Retinal pigment epithelial cell (primary cell): Measurements from ENCODE around the gene RASGEF1C.

Experiments used
- DNase-seq: peaks from one replicate; pipeline ENCODE4 v3.0.0-alpha.2; 2010; ENCODE audit warnings: low read depth
- H3K4me3 ChIP-seq: 2 replicates; pipeline ENCODE4 v1.5.1; 2011; ENCODE audit warnings: mild to moderate bottlenecking, low read length, control low read depth, moderate library complexity
- CTCF ChIP-seq: conservative IDR thresholded peaks from 2 replicates; pipeline ENCODE4 v1.5.1; 2011; ENCODE audit warnings: low read depth, low read length, control low read depth, inconsistent platforms

Gene RASGEF1C

DNA sequence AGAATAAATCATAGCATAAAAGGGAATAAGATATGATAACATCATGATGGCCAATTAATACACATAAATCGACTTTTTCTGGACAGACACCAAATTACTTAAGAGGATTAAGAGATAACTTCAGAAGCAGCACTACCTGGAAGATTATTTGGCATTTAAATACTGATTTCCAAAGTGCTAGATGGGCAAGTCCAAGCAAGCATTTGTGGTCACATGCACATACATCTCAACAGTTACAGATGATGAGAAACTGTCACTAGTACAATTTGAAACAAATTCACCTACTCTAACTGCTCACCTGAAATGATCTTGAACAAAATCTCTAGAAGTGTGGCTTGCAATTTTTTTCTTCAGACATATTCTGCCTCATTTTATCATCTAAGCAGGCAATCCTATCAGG, 26.8 kb upstream of the RASGEF1C start:
- no peak for DNase-seq
- TF ChIP-seq CTCF, result no peak
- no peak overlapping the region for H3K4me3 ChIP-seq

DNA sequence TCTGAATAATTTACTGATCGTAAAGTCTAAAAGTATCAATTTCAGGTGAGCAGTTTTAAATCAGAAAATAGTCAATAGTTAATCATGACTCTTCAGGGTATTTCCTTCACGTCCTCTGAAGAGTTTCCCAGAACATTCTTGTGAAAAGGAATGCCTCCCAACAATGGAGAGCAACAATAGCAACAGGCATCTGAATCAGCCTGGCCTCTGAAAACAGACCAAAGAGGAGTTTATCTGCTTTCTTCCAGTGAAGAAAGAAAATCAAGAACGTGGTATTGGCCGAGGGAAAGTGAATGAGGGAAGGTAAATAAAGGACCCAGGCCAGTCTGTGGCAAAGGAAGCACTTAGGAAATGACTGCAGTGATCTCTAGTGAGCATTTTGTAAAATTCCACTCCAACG, 26.1 kb upstream of the RASGEF1C start:
- DNase-seq, result no peak
- no peak for TF ChIP-seq CTCF

GRCh38 chr5:180234271-180234670, 25.3 kb upstream of the RASGEF1C start:
- no peak for TF ChIP-seq CTCF

More for the DNA sequence above, 26.1 kb upstream of the RASGEF1C start:
- H3K4me3 ChIP-seq, result no peak overlapping the region

DNA sequence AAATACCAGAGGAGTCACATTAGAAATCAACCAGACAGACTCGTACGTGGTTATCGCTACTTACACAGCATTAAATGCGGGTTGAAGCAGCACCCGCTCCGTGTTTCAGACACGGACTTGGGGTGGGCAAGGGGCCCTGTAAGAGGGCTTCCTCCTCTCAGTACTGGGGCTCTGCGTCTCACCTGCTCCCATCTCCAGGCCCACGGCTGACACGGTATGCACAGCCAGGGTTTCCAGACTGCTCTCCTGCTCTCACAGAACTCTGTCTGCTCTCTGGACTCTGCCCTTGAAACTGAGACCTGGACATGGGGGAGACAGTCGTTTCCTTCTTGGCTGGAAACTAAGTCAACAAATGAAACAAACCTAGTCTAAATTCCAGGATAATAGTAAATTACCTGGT, 24.7 kb upstream of the RASGEF1C start:
- DNase-seq, result no peak
- TF ChIP-seq CTCF, result no peak
- no peak overlapping the region for H3K4me3 ChIP-seq

More at GRCh38 chr5:180234271-180234670, 25.3 kb upstream of the RASGEF1C start:
- no peak overlapping the region for H3K4me3 ChIP-seq
- no peak for DNase-seq

- DNase-seq, result no peak
- no peak for TF ChIP-seq CTCF
- H3K4me3 ChIP-seq, result no peak overlapping the region
Measured at GRCh38 chr5:180230017-180230416, 21.0 kb upstream of the RASGEF1C start.

GRCh38 chr5:180222056-180222455, 13.0 kb upstream of the RASGEF1C start:
- DNase-seq, result no peak
- TF ChIP-seq CTCF, result no peak
- no peak overlapping the region for H3K4me3 ChIP-seq

DNA sequence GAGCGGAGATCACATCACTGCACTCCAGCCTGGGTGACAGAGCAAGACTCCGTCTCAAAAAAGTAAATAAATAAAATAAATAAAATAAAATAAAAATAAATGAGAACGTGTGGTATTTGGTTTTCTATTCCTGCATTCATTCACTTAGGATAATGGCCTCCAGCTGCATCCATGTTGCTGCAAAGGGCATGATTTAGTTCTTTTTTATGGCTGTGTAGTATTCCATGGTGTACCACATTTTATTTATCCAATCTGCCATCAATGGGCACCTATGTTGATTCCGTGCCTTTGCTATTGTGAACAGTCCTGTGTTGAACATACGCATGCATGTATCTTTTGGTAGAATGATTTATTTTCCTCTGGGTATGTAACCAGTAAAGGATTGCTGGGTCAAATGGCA, 8.8 kb upstream of the RASGEF1C start:
- no peak for TF ChIP-seq CTCF
- no peak for DNase-seq
- H3K4me3 ChIP-seq, result no peak overlapping the region
